HG03342 (cell line): Measurements from ENCODE around the gene TECPR2.

ENCODE experiments used
- ATAC-seq: cut with Tn5 transposase; IDR thresholded peaks from one replicate; pipeline ENCODE4 v1.9.1; 2021; ENCODE audit warnings: mild to moderate bottlenecking, moderate library complexity; ENCODE audit not compliant: unreplicated experiment

TECPR2 gene

DNA sequence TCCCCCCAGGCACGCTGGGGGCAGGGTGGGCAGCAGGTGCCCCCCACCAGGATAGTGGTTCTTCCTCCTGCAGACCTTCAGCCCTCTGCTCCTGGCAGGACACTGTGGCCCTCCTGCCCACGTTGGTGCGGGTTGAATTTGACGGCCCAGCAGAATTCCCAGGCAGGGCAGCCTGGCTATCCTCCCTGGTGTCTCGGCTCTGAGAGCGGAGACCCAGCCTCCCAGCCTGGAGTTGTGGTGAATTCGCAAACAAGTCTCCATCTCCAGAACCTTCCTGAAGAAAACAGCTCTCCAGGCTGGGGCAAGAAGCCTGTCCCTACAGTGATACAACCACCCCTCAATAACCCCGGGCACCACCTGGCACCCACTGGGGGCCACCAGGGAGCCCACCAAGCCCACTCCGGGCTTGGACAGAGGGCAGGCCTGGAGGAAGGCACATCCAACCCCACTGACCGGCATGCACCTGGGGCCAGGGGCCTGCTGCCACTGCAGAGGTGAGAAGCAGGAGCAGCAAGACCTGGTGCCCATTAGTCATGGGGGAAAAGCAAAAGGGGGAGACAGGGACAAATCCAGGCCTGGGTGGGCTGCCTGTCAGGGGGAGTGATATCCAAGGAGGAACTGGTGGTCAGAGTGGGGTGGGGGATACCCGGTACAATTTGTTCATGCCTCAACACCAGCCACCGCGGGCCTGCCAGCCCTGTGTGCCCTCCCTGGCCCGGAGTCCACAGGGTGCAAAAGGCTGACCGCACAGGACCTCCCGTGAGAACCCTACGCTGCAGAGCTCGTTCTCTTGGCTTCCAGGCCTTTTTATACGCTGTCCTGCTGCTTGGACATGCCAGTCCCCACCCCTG lies 143.3 kb downstream of the TECPR2 start:
- ATAC-seq, result no peak

DNA sequence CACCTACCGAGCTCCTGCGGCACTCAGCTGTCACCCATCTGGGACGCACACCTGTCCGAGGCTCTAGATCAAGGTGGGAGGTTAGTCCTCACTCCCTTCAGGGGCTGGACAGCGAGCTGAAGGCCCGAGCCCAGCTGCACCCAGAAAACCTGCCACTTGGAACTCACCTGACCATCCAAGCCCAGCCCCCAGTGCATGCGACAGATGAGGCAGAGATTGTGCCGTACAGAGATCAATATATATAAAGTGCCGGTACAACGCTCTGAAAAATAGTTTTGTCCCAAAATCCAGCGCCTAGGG lies 143.8 kb downstream of the TECPR2 start:
- no peak for ATAC-seq

DNA sequence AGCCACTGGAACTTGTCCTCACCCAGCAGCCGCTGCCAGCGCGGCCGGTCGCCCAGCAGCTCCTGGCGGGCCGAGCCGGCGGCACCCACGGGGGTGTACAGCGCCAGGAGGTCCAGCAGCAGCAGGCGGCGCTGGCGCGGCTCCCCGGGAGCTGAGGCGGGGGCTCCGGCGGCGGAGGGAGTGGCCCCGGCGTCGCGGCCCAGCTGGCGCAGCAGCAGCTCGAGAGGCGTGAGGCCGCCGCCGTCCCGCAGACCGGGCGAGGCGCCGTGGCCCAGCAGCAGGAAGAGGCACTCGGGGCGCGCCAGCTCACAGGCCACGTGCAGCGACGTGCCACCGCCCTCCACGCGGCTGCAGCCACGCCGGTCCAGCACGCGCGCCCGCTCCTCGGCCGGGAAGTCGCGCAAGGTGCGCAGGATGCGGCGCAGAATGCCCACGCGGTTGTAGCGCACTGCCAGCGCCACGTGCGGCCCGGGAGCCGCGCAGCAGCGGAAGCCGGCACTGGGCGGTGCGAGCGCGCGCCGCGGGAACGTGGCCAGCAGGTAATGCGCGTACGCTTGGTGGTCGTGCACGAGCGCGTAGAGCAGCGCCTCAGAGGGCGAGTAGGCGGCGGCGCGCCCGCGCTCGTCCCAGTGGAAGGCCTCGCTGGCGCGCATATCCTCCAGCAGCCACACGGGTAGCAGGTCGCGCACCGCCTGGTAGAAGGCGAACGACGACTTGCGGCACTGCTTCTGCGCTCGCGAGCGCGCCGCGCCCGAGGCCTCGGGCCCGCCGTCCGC lies 144.5 kb downstream of the TECPR2 start:
- no peak for ATAC-seq

DNA sequence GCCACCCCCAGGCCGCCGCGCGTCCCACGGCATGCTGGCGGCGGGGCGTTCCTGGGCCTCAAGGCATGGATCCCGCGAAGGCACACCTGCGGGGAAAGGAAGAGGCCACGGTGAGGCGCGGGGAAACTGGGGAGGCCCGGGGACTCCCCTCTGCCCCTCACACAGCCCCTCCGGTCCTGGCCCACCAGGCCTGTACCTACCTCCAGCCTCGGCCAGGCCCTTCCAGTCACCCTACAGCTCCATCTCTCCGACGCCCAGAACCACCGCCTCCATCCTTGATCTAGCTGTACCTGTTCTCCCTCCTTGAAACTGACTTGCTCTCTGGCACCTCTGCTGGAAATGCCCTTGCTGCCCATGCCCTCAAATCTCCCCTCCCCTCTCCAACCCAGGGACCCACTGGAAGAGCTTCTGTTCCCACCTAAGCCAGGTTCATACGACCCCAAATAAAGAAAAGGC lies 145.1 kb downstream of the TECPR2 start:
- ATAC-seq, result no peak

DNA sequence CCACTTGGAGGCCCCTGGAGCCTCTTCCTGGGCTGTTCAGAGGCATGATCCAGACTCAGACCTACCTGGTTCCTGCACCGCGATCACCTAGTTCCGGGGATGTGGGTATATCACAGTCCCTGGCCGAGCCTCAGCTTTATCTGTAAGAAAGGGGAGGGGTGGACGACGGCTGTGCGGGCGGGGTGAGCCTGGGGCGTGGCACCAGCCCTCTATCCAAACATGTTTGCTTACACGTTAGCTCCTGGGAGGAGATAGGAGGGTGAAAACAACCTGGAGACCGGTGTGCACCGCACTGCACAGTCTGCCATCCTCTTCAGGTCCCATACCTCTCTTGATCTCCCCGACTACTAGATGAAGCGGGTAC lies 145.7 kb downstream of the TECPR2 start:
- no peak for ATAC-seq

DNA sequence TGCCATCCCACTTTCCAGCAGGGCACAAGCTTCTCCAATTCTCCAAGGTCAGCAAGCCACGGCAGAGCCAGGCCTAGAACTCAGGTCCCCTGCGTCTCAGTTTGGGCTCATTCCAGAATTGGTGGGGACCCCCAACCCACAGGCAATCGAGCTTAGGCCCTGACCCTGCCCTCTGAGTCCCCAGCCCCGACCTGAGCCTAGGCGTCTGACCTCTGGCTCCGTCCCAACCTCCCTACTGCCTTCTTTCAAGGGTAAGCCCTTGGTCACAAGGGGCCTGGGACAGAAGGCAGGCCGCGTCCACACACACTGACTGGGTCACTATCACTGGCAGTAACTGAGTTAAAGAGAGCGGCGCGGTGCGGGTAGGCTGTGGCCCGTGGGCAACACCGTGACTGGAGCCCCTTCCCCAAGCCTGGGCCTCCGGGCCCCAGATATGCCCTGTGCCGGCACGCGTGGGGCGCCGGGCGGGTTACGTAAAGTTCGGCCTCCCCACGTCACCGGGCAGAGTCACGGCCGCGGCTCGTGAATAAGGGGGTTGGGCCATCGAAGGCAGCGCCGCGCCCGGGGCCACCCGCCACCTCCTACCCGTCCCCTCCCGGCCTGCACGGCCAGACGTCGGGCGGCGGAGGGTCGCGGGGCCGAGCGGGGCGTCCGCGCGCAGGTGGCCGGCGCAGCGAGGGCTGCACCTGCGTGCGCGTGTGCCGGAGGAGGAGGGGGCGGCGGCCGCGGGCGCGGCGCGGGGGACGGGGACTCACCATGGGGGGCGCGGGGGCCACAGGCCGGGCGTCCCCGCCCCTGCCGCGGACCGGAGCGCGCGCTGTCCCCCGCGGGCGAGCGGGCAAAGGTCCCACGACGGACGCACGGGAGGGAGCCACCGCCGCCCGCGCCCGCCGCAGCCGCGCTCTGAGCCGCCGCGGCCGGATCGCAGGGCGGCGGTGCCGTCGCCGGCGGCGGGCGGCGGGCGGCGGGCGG lies 146.3 kb downstream of the TECPR2 start:
- ATAC-seq, result peak; percentile 7

DNA sequence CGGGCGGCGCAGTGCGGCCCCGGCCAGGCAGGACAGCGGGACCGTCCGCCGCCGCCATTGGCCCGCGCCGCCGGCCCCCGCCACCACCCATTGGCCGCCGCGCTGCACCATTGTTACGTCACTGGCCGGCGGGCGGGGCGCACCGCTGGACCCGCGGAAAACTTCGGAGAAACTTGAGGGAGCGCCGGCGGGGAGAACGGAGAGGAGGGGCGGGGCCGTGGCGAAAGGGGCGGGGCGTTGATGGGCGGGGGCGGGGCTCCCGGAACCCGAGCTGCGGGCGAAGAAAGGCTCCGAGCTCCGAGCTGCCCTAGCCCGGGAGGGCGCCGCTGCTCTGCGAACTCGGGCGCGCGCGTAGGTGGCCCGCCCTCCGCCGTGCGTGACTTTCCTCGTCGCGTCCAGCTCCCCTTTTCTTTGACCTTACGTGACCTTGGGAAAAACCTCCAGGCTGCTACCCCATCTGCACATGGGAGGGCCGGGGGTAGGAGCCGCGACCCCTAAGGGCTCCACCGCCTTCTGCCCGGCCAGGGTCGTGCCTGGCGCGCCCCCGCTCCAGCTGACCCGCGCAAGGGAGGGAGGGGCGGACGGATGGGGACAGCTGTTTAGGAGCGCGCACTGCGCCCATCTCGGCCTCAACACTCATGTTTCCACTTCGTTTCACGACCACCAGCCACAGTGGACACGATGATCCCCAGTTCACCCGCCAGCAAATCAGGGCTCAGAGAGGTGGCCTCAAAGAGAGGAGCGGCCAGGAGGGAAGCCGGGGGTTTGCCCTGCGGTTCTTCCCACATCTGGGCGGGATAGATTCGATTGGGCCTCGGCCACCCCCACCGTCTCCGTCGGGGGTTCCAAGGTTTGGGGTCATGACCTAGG lies 147.2 kb downstream of the TECPR2 start, which contains the start of gene ANKRD9:
Gene ANKRD9 (minus strand): TSS at position 31 of the 870 bp plus-strand sequence. CDS start 1,887 bp downstream, outside the sequence.
- ATAC-seq, result peak; percentile 70

DNA sequence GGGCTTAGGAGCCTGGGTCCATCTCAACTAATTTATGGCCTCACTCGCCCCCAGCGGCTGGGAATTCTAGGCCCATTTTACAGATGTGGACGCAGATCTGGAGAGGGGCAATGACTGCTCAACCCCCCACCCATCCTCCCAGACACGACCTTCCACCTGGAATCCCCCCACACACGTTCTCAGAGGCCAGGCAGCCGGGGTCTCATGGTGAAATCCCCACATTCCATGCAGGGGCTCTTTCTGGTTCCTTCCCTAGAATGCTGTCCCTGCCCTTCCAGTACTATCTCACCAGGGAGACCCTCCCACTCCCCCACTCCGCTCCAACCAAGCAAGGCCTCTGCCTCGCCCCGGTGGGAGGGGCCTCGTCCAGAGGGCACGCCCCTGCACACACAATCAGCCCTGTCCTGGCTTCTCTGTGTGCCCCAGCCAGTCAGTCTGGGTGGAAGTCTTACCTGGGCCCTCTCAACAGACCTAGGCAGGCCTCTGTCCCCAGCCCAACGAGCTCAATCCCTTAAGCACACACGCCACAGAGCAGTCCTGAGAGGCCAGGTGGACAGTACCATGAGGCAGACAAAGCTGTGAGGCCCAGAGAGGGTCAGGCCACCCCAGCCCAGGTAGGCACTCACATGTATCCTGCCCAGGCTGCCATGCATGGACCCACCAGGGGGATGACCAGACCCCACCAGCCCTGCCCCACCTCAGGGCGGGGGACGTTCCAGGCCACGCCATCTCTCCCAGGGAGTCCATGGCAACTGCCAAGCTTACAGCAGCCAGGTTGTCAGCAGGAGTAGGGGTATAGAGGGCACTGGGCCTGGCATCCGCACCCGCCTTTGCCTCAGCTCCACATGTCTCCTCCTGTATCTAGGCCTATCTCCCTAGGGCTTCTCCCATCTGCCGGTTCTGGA lies 148.1 kb downstream of the TECPR2 start:
- ATAC-seq, result no peak

DNA sequence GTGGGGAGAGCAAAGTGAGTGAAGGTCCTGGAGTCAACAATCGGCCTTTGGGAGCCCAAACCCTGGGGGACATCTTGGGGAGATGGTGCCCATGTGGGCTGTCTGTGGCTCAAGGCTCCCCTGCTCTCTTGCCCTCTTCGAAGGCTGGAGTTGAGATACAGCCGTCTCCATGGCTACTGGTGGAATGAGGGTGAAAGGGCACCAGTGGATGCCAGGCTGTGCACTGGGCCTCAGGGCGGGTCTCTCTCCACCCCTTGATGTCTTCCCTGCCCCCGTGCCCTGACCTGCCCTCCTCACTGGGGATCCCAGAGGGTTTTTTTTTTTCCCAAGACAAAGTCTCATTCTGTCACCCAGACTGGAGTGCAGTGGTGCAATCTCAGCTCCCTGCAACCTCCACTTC lies 148.8 kb downstream of the TECPR2 start:
- ATAC-seq, result no peak

DNA sequence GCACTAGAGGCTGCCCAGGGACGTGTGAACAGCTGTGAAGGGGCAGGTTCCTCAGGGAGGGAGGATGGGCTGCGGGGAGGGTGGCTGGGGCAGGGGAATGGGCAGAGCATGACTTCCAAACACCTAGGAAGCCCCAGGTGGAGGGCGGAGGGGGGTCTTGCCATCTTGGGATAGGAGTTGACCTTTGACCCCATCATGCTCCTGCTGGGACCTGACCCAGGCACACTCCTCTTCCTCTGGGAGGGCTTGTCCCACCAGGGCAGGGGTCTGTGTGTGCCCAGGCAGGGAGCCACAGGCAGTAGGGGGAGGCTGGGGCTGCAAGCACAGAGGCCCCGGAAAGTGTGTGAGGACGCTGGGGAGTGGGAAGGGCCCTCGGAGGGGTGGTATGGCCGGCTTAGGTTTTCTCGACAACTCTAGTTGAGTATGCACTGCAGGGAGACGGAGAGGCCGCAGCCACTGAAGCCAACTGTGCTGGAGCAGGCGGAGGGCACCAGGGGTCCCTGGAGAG lies 150.1 kb downstream of the TECPR2 start:
- ATAC-seq, result no peak

DNA sequence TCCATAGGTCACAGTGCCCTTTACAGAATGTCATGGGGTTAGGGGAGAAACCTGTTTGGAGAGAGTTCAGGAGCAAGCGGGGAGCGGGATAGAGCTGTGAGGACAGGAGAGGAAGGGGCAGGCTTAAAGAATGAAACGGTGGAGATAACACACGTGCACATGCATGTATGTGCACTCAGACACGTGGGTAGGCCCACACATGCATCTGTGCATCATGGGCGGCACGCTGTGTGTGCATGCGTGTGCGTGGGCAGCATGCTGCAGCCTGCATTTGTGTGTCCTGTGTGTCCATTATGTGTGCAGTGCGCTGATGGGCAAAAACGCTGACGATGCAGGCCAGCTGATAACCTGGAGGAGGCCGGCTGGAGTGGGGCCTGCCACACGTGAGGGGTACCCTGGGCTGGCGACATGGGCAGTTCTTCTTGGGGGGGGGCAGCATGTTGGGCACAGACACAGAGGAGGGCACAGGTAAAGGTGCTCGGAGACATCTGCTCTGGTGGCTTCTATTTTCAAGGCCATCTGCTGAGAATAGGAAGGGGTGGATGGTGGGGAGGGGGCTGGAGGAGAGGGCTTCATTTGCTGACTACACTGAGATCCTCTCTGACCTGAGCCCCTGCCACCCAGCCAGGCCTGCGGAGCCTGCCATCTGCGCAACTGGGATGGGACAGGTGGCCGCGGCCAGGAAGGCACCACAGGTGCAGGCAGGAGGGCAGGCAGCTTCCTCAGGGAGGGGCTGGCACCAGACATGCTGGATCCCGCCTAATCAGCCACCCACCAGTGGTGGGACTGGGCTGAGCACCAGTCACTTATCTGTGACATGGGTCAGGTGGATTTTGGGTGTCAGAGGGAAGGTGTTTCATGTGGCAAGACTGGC lies 151.4 kb downstream of the TECPR2 start:
- ATAC-seq, result no peak

DNA sequence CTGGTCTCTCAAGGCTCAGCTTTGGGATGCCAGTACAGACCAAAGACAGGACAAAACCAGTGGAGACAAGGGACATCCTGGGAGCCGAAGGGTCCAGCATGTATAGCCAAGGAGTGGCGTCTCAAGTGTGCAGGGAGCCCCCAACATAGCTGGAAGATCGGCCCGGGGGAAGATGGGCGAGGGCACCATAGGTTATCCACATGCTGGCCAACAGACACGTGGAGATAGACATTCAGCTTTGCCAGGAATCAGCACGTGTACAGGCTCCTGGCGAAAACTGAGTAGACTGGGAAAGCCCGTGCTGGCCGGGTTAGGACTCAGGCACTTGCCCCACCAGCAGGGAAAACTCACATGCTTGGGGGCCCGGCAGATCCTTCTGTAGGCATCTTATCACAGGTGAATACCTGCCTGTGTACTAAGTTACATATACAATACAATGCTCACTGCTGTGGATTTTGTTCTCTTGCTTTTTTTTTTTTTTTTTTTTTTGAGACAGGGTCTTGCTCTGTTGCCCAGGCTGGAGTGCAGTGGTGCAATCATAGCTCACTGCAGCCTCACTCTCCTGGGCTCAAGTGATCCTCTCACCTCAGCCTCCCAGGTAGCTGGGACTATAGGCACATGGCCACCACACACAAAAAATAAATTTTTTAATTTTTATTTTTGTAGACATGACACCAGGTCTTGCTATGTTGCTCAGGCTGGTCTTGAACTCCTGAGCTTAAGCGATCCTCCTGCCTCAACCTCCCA lies 152.4 kb downstream of the TECPR2 start:
- ATAC-seq, result no peak

DNA sequence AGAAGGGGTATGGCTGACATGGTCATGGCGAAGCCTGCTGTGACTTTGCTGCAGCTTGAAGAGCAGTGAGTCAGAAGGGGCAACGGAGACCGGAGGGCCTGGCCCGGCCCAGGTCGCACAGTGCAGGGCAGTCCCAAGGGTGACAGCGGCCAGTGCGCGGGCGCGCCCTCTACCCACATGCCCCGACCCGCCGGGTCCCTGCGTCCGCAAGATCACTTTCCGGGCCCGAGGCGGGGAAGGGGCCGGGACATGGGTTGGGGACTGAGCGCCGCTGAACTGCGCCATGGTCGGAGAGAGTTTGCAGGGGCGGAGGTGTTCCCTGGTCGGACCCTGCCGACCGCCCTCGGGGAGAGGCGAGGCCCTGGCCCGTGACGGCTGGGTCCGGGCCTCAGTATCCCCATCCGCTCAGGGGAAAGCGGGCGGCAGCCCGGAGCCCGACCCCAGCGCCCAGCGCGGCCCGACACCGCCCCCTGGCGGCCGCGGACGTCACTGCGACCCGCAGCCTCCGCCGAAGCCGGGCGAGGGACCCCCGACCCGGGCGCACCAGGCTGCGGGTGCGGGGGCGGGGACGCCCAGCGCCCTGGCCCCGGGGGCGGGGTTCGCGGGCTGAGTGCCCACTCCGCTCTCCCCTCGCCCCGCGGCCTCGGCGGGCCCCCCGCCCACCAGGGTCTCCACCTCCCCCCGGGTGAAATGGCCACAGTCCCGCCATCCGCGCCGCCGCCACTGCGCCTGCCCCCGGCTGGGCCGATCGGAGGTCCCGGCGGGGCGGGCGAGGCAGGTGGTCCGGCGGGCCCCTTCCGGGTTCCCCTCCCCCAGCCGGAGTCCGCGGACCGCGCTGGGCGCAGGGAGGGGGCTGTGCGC lies 154.0 kb downstream of the TECPR2 start:
- ATAC-seq, result no peak

DNA sequence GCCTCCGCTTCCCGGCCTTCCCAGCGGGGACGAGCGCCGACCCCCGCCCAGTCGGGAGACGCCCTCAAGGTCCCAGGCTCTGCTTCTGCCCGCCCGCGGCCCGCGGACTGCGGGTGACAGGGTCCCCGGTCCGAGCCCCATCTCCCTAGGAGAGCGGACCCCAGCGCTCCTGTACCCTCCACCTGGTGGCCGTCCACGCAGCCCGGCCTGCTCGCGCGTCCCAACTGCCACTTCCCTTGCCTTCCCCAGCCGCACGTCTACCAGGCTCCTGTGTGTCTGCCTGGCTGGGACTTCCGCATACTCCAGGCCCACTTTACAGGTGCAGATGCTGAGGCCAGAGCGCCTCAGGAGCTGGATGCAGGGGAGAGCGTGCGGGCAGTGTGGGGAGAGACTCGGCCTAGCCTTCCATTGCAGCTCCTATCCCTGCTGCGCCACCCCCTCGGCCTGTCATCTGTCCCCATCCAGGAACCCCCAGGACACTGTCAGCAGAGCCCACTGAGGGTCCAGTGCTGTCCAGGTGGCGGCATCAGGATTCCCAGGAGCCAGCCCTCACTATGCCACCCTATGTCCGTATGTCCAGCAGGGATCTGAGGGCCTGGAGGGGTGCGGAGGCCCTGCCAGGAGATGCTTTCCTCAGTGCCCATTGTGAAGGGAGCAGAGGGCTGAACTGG lies 154.8 kb downstream of the TECPR2 start:
- ATAC-seq, result no peak

DNA sequence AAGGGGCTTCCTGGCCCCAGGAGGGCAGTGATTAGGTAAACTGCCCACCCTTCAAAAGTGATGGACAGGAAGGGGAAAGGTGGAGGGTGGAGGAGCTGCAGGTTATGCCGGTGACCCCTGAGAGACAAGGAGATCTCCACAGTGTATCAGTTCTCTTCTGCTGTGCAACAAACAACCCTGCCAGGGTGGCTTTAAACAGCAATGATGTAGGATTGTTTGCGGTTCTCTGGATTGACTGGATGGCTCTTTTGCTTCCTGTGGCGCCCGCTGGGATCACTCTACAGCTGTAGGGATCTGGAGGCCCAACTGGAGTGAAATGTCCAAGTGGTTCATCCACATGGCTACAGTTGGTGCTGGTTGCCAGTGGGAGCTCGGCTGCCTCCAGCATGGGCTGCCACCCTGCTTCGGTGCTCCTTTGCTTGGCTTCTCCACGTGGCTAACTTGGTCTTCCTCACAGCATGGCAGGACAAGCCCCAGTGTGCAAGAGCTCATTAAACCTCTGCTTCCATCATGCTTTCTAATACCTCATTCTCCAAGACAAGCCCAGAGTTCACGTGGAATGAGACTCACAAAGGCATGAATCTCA lies 155.4 kb downstream of the TECPR2 start:
- ATAC-seq, result no peak
